ENCODE measurements around the gene RNF207. TPM values are rescaled to one million over a fixed set of nuclear protein-coding genes. Genes with fewer than 3 reads are reported as not detected.
A peak's percentile ranks its signal among the peaks of the same experiment; 100 is the strongest.

Gene RNF207
- total RNA-seq, 1 donor = 42.7 TPM

GRCh38 chr1:6224718-6225117, 18.8 kb downstream of the RNF207 start:
- Histone ChIP-seq H2AFZ (ENCODE audit: low read length) (no peak overlapping the region), H3K36me3 (ENCODE audit: insufficient read depth, low read length) (peaks cover 47% of the 10 kb centered on the region), H3K27me3 (ENCODE audit: insufficient read depth, low read length) (no peaks in the 10 kb centered on the region), H4K20me1 (ENCODE audit: insufficient read depth, low read length) (peaks cover 6% of the 10 kb centered on the region), H3K79me2 (ENCODE audit: insufficient read depth, low read length) (no peaks in the 10 kb centered on the region), H3K27ac (ENCODE audit: low read depth, low read length) (no peak overlapping the region), H3K4me1 (ENCODE audit: insufficient read depth, low read length) (no peaks in the 10 kb centered on the region), H3K9me3 (ENCODE audit: low read depth, low read length) (no peaks in the 10 kb centered on the region), H3K4me3 (ENCODE audit: insufficient read depth, low read length) (no peak overlapping the region), H3K4me2 (ENCODE audit: insufficient read depth, low read length) (no peak overlapping the region)
- peak; percentile 10 for DNase-seq (ENCODE audit: insufficient read length, low spot score, missing footprints)
- TF ChIP-seq CTCF (IDR thresholded peaks at IDR 0.05; ENCODE audit: extremely low read depth, low read depth, low read length) = no peak

GRCh38 chr1:6225651-6226050, 19.7 kb downstream of the RNF207 start:
- Histone ChIP-seq H4K20me1 (ENCODE audit: insufficient read depth, low read length) (peaks cover 6% of the 10 kb centered on the region), H3K79me2 (ENCODE audit: insufficient read depth, low read length) (no peaks in the 10 kb centered on the region), H3K9me3 (ENCODE audit: low read depth, low read length) (no peaks in the 10 kb centered on the region), H3K36me3 (ENCODE audit: insufficient read depth, low read length) (peaks cover 51% of the 10 kb centered on the region), H3K4me1 (ENCODE audit: insufficient read depth, low read length) (no peaks in the 10 kb centered on the region), H3K4me2 (ENCODE audit: insufficient read depth, low read length) (no peak overlapping the region), H3K27me3 (ENCODE audit: insufficient read depth, low read length) (no peaks in the 10 kb centered on the region), H2AFZ (ENCODE audit: low read length) (no peak overlapping the region), H3K27ac (ENCODE audit: low read depth, low read length) (no peak overlapping the region), H3K4me3 (ENCODE audit: insufficient read depth, low read length) (no peak overlapping the region)
- DNase-seq (ENCODE audit: insufficient read length, low spot score, missing footprints) = no peak
- no peak for TF ChIP-seq CTCF (IDR thresholded peaks at IDR 0.05; ENCODE audit: extremely low read depth, low read depth, low read length)

- Histone ChIP-seq H3K27ac (ENCODE audit: low read depth, low read length) (no peak overlapping the region), H2AFZ (ENCODE audit: low read length) (no peak overlapping the region), H3K4me2 (ENCODE audit: insufficient read depth, low read length) (no peak overlapping the region), H3K4me3 (ENCODE audit: insufficient read depth, low read length) (no peak overlapping the region), H4K20me1 (ENCODE audit: insufficient read depth, low read length) (peaks cover 3% of the 10 kb centered on the region), H3K4me1 (ENCODE audit: insufficient read depth, low read length) (peaks cover 12% of the 10 kb centered on the region), H3K79me2 (ENCODE audit: insufficient read depth, low read length) (peaks cover 23% of the 10 kb centered on the region), H3K36me3 (ENCODE audit: insufficient read depth, low read length) (peaks cover 37% of the 10 kb centered on the region), H3K9me3 (ENCODE audit: low read depth, low read length) (no peaks in the 10 kb centered on the region), H3K27me3 (ENCODE audit: insufficient read depth, low read length) (peaks cover under 1% of the 10 kb centered on the region)
- peak; percentile 18 for DNase-seq (ENCODE audit: insufficient read length, low spot score, missing footprints)
- TF ChIP-seq CTCF (IDR thresholded peaks at IDR 0.05; ENCODE audit: extremely low read depth, low read depth, low read length) = no peak
Observed at GRCh38 chr1:6233376-6233775, 27.5 kb downstream of the RNF207 start.

GRCh38 chr1:6234502-6235295, 28.8 kb downstream of the RNF207 start:
- Histone ChIP-seq H3K4me1 (ENCODE audit: insufficient read depth, low read length) (peaks cover 12% of the 10 kb centered on the region), H3K27me3 (ENCODE audit: insufficient read depth, low read length) (peaks cover 11% of the 10 kb centered on the region), H2AFZ (ENCODE audit: low read length) (peak overlapping the region; percentile 57), H3K4me2 (ENCODE audit: insufficient read depth, low read length) (peak overlapping the region; percentile 97), H3K4me3 (ENCODE audit: insufficient read depth, low read length) (peak overlapping the region; percentile 86), H4K20me1 (ENCODE audit: insufficient read depth, low read length) (peaks cover 3% of the 10 kb centered on the region), H3K27ac (ENCODE audit: low read depth, low read length) (peak overlapping the region; percentile 75), H3K79me2 (ENCODE audit: insufficient read depth, low read length) (peaks cover 23% of the 10 kb centered on the region), H3K36me3 (ENCODE audit: insufficient read depth, low read length) (peaks cover 33% of the 10 kb centered on the region), H3K9me3 (ENCODE audit: low read depth, low read length) (no peaks in the 10 kb centered on the region)
- peak; percentile 89 for DNase-seq (ENCODE audit: insufficient read length, low spot score, missing footprints)
- no peak for TF ChIP-seq CTCF (IDR thresholded peaks at IDR 0.05; ENCODE audit: extremely low read depth, low read depth, low read length)

All from osteoblast (primary cell).